Activated CD8-positive, alpha-beta memory T cell treated with anti-CD3 and anti-CD28 coated beads, Interleukin-2, amount 50 U/mL, for 24 hours (primary cell): ENCODE results near the gene ERGIC1.

Experiments
- DNase-seq: peaks from one replicate; pipeline ENCODE4 v3.0.0-alpha.2; 2020; ENCODE audit errors: extremely low read depth

Gene ERGIC1

DNA sequence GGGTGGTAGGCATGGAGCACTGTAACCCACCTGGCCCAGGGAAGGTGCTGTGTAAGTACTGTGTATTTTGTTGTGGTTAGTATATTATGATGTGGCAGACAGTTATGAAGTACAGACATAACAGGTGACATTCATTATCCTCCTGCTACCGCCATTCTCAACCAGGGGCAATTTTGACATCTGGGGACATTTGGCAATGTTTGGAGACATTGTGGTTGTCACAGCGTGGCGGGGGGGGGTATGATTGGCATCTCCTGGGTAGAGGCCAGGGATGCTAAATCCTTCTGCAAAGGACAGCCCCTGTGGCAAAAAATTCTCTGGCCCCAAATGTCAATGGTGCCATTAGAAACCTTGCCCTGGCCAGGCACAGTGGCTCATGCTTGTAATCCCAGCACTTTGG lies 115.4 kb downstream of the ERGIC1 start:
- DNase-seq = no peak

DNA sequence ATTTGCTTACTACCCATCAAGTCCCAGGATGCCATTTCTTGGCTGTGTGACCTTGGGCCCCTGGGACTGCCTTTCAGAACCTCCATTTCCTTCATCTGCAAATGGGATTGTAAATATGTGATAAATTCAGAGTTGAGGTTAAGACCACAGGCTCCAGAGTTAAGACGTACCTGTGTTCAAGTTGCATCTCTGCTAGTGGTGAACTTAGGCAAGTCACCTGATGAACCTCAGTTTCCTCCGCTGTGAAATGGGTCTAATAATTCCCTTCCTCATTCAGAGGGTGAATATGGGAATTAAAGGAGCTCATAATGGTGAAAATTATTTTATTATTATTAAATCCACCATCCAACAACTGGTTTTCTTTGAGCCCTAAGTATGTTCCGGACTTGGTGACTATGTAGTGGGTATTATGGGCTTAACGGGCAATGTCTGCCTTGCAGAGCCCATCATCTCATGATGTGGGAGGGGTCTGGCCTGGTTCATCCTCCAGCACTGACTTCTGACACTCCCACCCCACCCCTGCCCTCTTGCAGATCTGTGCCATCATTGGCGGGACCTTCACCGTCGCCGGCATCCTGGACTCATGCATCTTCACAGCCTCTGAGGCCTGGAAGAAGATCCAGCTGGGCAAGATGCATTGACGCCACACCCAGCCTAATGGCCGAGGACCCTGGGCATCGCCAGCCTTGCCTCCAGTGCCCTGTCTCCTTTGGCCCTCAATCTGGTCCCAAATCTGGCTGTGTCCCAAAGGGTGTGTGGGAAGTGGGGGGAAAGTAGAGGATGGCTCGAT lies 116.3 kb downstream of the ERGIC1 start:
- no peak for DNase-seq

DNA sequence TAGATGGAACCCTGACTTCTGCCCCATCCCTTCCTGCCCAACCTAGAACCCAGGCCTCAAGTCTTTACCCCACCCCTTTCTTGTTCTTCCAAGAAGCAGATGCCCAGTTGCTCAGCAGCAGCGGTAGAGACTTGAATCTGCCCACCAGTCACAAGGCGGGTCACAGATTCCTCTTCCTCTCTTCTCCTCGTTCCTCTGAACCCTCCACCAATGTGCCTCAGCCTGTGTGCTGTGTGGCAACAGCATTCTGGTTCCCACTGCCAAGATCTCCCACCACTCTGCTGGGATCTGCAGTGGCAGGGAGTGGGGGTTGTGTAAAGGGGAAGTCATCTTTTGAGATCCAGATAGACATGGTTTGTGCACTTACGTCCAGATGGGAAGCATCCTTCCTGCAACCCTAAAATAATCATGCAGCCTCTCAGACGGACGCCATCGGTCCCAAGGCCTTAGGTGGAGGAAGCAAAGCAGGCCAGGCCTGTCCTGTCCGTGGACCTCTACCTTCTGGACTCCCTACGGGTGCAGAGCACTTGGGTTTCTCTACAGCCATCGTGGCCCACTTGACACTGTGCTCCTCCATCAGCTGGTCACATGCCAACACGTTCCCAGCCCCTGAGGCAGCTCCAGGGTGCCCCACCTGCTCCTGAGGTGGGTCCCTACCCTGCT lies 117.5 kb downstream of the ERGIC1 start:
- DNase-seq = no peak

DNA sequence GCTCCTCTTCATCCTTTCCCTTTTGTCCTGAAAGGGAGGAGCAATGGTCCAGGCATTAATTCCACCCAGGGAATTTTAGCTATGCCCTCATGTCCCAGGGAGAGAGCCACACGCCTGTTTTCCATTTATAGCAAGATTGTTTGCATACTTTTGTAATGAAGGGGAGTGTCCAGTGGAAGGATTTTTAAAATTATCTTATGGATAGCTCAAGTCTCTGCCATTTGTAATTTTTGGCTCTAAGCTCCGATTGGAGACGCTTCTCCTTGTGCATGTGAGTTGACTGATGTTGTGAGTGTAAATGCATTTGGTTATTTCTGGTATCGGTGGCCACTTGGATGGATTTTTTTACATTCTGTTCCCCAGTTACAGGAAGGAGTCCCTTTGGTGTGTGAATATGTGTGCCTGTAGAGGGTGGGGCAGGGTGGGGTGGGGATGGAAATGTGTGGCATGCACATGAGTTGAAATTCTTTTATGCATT lies 118.0 kb downstream of the ERGIC1 start:
- DNase-seq = no peak

DNA sequence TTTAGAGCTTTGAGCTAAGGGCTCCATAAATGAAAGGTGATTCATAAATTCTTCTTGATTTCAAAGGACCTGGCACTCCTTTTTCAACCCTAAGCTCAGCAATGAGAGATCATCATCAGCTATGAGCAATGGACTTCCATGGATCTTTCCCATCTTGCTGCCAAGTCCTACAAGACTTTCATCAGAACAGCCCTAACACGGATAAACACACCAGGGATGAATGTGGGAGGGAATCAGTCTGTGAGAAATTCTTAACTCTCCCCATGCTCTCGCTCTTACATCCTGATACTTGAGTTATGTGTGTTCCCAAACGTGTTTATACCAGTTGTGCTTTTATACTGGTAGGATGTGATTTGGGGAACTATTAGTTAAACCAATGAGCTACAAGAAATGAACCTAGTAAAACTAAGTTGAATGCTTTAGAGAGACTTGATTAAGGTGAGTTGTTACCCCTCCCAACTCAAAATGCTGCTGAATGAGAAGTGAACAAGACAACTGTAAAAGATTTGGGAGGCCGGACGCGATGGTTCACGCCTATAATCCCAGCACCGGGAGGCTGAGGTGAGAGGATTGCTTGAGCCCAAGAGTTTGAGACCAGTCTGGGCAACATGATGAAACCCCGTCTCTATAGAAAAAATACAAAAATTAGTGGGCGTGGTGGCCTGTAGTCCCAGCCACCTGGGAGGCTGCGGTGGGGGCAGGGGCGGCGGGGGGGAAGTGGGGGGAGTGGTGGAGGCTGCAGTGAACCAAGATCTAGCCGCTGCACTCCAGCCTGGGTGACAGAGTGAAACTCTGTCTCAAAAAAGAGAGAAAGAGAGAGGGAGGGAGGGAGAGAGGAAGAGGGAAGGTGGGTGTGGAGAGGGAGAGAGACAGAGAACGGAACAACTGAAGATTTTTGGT lies 120.0 kb downstream of the ERGIC1 start:
- DNase-seq = no peak

DNA sequence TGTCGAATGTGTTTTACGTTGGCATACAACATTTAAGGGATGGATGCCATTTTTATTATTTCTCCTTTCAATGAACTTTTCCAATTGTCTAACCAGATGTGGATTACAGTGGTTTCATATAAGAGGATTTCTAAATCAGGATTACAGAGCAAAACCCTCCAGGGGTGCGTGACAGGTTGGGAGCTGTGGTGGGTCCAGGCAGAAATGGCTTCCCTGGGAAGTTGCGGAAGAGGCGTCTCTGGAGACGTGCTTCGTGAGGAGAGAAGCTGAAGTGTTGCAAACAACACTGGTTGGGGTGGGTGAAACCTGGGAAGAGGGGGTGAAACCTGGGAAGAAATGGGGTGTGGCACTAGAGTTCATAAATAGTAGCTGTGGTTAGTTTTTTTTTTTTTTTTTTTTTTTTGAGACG lies 120.7 kb downstream of the ERGIC1 start:
- DNase-seq = no peak

DNA sequence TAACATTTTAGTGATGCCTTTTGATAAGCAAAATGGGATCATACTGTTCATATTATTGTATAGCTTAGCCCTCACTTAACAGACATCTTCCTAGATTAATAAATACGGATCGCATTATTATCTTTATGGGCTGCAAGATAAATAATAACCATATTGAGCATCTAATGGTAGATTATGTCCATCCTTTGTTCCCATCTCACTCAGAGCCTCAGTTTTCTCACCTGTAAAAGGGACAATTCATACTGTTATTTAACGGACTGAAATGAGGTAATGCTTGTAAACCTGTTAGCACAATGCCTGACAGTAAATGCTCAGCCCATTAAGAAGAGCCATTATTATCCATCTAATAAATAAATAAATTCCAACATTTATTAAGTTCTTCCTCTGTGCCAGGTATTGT lies 122.2 kb downstream of the ERGIC1 start:
- no peak for DNase-seq

DNA sequence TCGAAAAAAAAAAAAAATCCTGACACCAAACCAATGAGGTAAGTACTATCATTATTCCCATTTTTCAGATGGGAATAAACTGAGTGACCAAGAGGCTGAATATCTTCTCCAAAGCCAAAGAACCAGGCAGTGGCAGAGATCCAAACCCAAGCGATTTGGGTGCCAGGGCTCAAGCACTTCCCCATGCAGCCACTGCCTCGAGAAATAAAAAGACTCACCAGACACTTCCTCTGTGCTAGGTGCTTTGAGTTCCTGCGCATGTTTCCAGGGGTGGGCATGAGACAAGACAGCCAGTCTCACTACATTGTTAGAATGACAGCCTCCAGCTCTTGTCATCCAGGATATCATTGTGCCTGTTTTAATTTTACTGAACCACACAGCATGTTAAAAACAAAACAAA lies 122.9 kb downstream of the ERGIC1 start:
- no peak for DNase-seq

DNA sequence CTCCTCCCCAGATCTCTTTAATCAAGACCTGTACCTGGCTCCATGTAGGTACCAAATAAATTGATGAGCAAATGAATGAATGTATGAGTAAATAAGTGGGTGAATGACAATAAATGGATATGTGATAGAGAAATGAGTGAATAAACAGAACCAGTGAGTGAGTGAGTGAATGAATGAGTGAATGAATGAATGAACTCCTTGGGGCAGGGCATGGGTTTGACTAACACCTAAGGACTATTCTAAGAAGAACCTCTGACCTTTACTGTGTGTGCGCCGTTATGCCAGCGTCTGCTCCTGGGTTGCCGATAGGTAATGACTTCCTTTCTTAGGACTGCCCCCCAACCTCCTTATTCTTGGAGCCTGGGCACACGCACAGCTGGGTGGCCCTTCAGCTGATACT lies 123.4 kb downstream of the ERGIC1 start:
- DNase-seq = no peak

DNA sequence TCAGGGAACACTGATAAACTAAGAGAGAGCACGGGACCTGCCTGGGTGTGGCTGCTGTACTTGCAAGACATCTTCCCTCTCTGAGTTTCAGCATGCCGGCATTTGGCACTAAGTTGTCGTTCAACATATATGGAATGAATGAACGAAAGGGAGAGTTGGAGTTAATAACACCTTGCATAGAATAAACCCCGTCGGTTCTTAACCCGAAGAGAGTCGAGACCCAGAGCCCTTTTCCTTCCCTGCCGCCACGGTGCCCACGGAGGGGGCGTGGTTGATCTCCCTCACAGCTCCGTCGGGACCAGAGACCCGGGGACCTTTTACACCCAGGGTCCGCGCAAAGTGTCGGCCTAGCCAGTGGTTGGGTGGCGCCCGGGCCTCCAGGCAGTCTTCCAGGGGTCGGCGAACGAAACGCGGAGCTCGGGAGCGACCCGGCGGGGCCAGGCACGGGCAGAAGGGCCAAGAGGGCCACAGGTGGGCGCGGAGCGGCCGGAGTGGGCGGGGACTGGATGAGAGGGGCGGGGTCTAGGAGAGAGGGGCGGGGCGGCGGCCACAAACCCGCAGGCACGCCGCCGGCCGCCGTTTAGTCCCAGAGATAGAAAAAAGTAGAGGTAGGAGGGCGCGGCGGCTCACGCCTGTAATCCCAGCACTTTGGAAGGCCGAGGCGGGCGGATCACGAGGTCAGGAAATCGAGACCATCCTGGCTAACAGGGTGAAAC lies 124.4 kb downstream of the ERGIC1 start:
- peak; percentile 19 for DNase-seq

DNA sequence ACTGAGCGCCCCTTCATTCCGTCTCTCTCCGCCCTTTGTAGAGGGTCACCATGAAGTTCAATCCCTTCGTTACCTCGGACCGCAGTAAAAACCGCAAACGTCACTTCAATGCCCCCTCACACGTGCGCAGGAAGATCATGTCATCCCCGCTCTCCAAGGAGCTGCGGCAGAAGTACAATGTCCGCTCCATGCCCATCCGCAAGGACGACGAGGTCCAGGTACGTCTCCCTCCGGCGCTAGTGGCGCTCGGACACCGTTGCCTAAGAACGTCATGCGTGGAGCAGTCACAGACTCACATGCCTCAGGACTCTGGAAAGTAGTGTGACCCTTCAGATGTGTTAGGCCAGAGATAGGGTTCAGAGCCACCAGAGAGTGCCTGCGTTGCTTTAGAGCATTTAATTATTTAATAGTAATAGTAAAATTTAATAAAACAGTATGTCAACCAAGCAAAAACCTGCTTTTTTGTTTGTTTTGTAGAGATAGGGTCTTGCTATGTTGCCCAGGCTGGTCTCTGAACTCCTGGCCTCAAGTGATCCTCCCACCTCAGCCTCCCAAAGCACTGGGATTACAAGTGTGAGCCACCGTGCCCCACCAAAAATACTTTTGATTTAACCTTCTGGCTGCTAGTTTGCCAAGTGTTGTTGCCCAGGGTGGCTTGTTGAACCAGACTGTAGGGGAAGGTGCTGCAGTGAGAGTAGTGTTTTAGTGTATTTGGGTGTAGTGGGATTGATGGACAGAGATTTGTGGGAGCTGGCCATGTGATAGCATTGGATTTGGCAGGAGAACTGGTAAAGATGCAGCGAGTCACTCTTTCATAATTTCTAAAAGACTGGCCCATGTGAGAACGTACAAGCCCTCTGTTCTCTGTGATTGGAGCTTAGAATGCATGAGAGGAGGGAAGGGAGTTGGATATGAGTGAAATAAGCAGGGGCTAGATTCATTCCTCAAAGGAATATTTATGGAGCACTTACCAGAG lies 126.1 kb downstream of the ERGIC1 start:
- DNase-seq = no peak

DNA sequence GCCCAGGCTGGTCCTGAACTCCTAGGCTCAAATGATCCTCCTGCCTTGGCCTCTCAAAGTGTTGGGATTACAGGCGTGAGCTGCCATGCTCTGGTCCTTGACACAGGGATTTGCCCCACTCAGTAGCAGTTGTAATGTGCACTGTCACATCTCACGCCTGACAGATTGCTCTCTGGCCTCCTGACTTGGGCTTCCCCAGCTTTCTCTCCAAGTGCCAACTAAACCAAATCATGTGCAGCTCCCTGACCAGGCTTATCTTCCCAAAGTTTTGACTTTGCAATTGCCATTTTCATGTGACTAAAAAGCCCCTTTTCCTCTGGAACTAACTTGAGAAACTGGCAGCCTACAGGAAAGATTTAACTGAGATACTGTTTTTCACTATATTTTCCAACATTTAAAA lies 135.9 kb downstream of the ERGIC1 start:
- no peak for DNase-seq

DNA sequence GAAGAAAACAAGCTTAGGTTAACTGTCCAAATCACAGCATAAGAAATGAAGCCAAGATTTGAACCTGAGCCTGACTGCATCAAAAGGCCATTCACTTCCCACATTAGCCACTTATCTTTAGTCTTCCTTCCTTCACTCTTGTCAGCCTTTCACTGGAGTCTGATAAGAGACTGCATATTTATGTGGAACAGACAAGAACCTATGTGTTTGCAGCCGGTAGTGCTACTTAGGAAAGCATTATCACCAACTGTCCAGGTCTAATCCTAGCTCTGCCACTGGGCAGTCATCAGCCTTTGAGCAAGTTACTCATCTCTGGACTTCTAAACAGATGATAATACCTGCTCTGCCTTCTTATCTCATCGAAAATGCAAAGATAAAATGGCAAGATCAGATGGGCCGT lies 137.4 kb downstream of the ERGIC1 start:
- no peak for DNase-seq

DNA sequence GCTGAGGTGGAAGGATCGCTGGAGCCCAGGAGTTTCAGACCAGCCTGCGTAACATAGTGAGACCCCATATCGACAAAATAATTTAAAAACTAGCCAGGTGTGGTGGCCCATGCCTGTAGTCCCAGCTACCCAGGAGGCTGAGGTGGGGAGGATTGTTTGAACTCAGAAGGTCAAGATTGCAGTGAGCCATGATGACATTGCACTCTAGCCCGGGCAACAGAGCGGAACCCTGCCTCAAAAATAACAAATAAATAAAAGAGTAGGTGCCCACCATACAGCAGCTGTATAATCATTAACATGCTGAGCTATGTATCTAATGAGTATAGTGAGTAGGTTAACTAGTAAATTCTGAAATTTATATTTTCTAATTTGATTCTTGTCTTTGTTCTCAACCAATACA lies 138.5 kb downstream of the ERGIC1 start:
- no peak for DNase-seq

DNA sequence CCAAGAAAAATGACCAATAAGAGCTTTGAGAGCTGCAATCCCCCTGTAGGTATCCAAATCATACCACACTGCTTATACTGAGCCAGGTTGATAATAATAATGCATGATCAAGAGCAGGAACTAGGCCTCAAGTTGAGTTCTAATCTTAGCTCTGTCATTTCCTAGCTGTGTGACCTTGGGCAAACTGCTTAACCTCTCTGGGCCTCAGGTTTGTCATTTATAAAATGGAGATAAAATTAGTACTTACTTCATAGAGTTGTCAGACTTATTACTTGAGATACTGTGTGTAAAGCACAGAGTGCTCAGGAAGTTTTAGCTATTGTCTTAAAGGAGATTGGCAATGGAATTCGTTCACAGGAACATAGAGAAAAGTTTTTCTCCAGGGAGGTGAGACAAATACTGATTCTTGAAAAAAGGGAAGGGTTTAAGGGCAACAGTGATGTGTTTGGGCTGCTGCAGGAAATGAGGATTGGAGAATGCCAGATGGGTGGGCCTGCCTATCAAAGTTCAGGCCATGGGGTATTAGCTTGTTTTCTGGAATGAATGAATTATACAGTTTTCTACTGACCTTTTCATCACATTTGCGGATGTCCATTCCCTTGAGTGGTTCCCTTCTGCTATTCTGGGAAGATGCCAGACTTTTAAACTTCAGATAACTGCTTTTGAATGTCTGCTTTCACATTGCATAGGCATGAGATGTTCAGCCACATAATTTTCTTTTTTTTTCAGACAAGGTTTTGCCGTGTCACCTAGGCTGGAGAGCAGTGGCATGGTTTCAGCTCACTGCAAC lies 139.3 kb downstream of the ERGIC1 start:
- DNase-seq = no peak

DNA sequence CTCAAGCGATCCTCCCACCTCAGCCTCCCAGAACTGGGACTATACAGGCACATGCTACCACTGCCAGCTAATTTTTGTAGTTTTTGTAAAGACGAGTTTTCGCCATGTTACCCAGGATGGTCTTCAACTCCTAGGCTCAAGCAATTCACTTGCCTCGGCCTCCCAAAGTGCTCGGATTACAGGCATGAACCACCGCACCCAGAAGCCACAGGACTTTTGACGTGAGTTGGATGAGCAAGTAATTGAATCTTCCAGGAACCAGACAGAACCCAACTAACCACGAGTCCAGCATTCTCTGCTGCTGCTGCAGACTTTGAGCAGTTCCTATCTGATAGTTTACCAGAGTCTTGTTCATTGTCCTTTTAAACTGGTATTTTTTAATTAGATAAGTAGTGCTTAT lies 139.9 kb downstream of the ERGIC1 start:
- no peak for DNase-seq

DNA sequence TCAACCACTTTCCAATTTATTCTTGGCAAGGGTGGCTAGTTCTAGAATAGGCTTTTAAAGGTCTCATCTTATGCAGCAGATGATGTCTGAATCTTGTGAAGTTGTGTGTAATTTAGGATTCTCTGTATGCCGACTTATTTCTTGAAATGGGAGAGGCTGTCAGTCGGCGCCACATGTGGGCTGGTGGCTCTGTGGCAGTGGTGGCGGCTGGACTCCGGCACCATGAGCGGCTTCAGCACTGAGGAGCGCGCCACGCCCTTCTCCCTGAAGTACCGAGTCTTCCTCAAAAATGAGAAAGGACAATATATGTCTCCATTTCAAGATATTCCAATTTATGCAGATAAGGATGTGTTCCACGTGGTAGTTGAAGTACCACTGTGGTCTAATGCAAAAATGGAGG lies 141.2 kb downstream of the ERGIC1 start:
- no peak for DNase-seq

DNA sequence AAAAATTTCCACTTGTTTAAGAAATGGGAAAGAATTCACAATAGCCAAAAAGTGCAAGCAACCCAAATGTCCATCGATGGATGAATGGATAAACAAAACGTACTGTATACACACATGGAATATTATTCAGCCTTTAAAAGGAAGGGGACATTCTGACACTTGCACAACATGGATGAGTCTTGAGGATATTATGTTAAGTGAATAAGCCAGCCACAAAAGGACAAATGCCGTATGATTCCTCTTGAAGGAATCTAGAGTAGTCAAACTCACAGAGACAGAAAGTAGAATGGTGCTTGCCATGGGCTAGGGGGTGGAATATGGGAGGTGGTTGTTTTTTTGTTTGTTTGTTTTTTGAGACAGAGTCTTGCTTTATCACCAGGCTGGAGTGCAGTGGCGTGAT lies 145.7 kb downstream of the ERGIC1 start:
- DNase-seq = no peak

DNA sequence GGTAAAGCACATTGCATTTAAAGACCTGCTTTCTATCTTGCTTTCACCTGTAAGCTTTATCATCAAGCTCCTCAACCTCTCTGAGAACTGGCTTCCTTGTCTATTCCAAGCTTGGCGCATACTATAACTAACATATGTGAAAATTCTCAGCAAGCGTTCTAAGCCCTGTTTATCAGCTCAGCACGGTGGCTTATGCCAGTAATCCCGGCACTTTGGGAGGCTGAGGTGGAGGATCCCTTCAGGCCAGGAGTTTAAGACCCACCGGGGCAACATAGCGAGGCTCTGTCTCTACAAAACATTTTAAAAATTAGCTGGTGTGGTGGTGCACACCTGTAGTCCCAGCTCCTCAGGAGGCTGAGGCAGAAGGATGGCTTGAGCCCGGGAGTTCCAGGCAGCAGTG lies 147.9 kb downstream of the ERGIC1 start:
- DNase-seq = no peak
